Measurements from ENCODE around the gene FRMD3. TPM values are rescaled to one million over a fixed set of nuclear protein-coding genes. Genes with fewer than 3 reads are reported as not detected.
A peak's percentile ranks its signal among the peaks of the same experiment; 100 is the strongest.

The FRMD3 gene
- total RNA-seq, 1 donor from 2014 or later, result 0.59 TPM

DNA sequence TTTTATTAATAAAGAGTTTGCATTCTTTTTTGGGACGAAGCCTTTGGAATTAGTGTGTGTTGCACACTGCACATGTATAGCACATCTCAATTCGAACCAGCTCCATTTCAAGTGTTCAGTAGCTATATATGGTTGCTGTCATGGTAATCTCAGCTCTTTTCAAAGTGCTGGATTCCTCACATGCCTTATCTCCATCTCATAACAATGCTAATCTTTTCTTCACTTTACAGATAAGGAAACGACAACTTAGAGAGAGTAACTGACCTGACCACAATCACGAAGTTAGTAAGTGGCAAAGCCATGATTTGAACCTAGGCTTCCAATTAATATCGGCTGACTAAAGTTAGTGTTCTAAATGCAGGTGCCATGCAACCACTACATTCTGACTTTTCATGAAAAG lies 270.5 kb downstream of the FRMD3 start:
- Mint-ChIP-seq H3K4me1 (ENCODE audit: unreplicated experiment) (peaks cover 13% of the 10 kb centered on the region), H3K9me3 (ENCODE audit: unreplicated experiment) (no peaks in the 10 kb centered on the region), H3K27ac (ENCODE audit: unreplicated experiment) (no peak overlapping the region)

GRCh38 chr9:83266666-83267496 lies 271.3 kb downstream of the FRMD3 start:
- H3K4me3 Mint-ChIP-seq (ENCODE audit: unreplicated experiment), result no peak overlapping the region
- peaks cover 13% of the 10 kb centered on the region for H3K4me1 Mint-ChIP-seq (ENCODE audit: unreplicated experiment)
- H3K36me3 Mint-ChIP-seq (ENCODE audit: low read depth, unreplicated experiment), result no peaks in the 10 kb centered on the region
- DNase-seq (ENCODE audit: low spot score), result peak; percentile 25
- peak overlapping the region; percentile 33 for H3K27ac Mint-ChIP-seq (ENCODE audit: unreplicated experiment)
- TF ChIP-seq, protein P1, sequence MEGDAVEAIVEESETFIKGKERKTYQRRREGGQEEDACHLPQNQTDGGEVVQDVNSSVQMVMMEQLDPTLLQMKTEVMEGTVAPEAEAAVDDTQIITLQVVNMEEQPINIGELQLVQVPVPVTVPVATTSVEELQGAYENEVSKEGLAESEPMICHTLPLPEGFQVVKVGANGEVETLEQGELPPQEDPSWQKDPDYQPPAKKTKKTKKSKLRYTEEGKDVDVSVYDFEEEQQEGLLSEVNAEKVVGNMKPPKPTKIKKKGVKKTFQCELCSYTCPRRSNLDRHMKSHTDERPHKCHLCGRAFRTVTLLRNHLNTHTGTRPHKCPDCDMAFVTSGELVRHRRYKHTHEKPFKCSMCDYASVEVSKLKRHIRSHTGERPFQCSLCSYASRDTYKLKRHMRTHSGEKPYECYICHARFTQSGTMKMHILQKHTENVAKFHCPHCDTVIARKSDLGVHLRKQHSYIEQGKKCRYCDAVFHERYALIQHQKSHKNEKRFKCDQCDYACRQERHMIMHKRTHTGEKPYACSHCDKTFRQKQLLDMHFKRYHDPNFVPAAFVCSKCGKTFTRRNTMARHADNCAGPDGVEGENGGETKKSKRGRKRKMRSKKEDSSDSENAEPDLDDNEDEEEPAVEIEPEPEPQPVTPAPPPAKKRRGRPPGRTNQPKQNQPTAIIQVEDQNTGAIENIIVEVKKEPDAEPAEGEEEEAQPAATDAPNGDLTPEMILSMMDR (IDR thresholded peaks at IDR 0.05; ENCODE audit: unreplicated experiment), result no peak
- H3K9me3 Mint-ChIP-seq (ENCODE audit: unreplicated experiment), result no peaks in the 10 kb centered on the region
- H3K27me3 Mint-ChIP-seq (ENCODE audit: unreplicated experiment), result no peaks in the 10 kb centered on the region

More for the DNA sequence above, 270.5 kb downstream of the FRMD3 start:
- Mint-ChIP-seq H3K27me3 (ENCODE audit: unreplicated experiment) (no peaks in the 10 kb centered on the region), H3K4me3 (ENCODE audit: unreplicated experiment) (no peak overlapping the region), H3K36me3 (ENCODE audit: low read depth, unreplicated experiment) (no peaks in the 10 kb centered on the region)
- TF ChIP-seq, protein P1 (IDR thresholded peaks at IDR 0.05; ENCODE audit: unreplicated experiment), result no peak
- no peak for DNase-seq (ENCODE audit: low spot score)

DNA sequence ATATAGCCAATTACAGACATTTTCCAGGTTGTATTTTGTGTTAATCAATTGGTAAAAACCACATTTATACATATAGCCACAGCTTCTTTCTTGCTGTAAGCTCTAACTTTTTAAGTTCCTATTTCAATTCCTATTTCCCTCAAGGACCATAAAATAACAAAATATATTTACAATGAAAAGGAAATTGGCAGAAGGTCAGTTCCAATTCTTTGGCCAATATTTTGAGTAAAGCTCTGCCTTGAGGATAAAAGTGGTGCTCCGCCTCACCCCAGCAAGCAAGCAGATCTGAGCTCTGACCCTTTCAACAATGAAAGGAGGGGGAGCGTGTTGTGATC lies 271.9 kb downstream of the FRMD3 start:
- DNase-seq (ENCODE audit: low spot score), result no peak
- Mint-ChIP-seq H3K4me3 (ENCODE audit: unreplicated experiment) (no peak overlapping the region), H3K27me3 (ENCODE audit: unreplicated experiment) (no peaks in the 10 kb centered on the region), H3K27ac (ENCODE audit: unreplicated experiment) (no peak overlapping the region), H3K36me3 (ENCODE audit: low read depth, unreplicated experiment) (no peaks in the 10 kb centered on the region), H3K4me1 (ENCODE audit: unreplicated experiment) (peaks cover 13% of the 10 kb centered on the region), H3K9me3 (ENCODE audit: unreplicated experiment) (no peaks in the 10 kb centered on the region)
- TF ChIP-seq, protein P1 (IDR thresholded peaks at IDR 0.05; ENCODE audit: unreplicated experiment), result no peak

DNA sequence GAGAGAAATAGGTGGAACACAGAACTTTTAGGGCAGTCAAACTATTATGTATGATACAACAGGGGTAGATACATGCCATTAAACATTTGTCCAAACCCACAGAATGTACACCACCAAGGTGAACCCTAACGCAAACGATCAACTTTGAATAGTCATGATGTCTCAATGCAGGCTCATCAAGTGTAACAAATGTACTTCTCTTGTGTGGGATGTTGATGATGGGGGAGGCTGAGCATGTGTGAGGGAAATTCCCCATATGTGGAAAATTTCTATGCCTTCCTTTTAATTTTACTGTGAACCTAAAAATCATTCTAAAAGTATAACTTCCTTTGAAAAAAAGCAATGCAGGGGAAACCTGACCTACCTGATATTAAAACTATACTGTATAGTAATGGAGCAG lies 273.9 kb downstream of the FRMD3 start:
- TF ChIP-seq, protein P1 (IDR thresholded peaks at IDR 0.05; ENCODE audit: unreplicated experiment), result no peak
- Mint-ChIP-seq H3K36me3 (ENCODE audit: low read depth, unreplicated experiment) (no peaks in the 10 kb centered on the region), H3K4me1 (ENCODE audit: unreplicated experiment) (peaks cover 13% of the 10 kb centered on the region), H3K9me3 (ENCODE audit: unreplicated experiment) (no peaks in the 10 kb centered on the region), H3K27ac (ENCODE audit: unreplicated experiment) (no peak overlapping the region), H3K27me3 (ENCODE audit: unreplicated experiment) (no peaks in the 10 kb centered on the region), H3K4me3 (ENCODE audit: unreplicated experiment) (no peak overlapping the region)
- DNase-seq (ENCODE audit: low spot score), result no peak

GRCh38 chr9:83259558-83259957 lies 278.6 kb downstream of the FRMD3 start:
- Mint-ChIP-seq H3K36me3 (ENCODE audit: low read depth, unreplicated experiment) (no peaks in the 10 kb centered on the region), H3K9me3 (ENCODE audit: unreplicated experiment) (no peaks in the 10 kb centered on the region), H3K27me3 (ENCODE audit: unreplicated experiment) (no peaks in the 10 kb centered on the region), H3K4me3 (ENCODE audit: unreplicated experiment) (no peak overlapping the region), H3K27ac (ENCODE audit: unreplicated experiment) (no peak overlapping the region), H3K4me1 (ENCODE audit: unreplicated experiment) (no peaks in the 10 kb centered on the region)
- TF ChIP-seq, protein P1 (IDR thresholded peaks at IDR 0.05; ENCODE audit: unreplicated experiment), result no peak
- DNase-seq (ENCODE audit: low spot score), result no peak
